Stimulated activated CD4-positive, alpha-beta T cell treated with anti-CD3 and anti-CD28 coated beads, Interleukin-1b, Interleukin-23, amount 100 ng/mL, for 24 hours (primary cell): Measurements from ENCODE around the gene COL23A1.
"Not testable (repeated sequence)": the region's sequence is repeated elsewhere in the genome, so short reads cannot be mapped to it uniquely, and the experiment has no call there.

Experiments used
- DNase-seq, 4 experiments: peaks; one replicate each; pipeline ENCODE4 v3.0.0-alpha.2; 2020; ENCODE audit warnings: low read depth in 4 of 4, low spot score in 1 of 4

Gene COL23A1

DNA sequence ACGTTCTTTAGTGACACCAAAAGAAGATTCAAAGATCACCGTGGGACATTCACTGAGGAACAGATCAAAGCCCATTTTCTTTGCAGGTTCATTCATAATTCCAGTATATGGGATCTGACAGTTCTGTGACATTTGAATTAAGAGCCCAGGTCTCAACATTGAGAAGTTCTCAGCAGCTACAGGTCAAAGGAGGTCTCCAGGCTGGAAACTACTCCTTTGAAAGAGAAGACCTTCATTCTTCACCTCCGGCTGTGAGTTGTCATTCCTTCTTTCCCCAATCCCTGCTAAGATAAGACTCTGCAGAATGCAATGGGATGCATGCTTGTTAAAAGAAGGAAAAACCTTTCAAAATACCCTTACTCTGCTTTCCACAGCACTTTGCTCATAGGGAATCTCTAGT, 79.0 kb downstream of the COL23A1 start:
- no peak for DNase-seq

GRCh38 chr5:178509491-178510057, 80.6 kb downstream of the COL23A1 start:
- DNase-seq, result no peak

- DNase-seq, result no peak
Observed at GRCh38 chr5:178507151-178507932, 82.9 kb downstream of the COL23A1 start.

- no peak for DNase-seq
Observed at GRCh38 chr5:178505639-178506407, 84.4 kb downstream of the COL23A1 start.

GRCh38 chr5:178504340-178504960, 85.7 kb downstream of the COL23A1 start:
- DNase-seq, result no peak

GRCh38 chr5:178502401-178503100, 87.6 kb downstream of the COL23A1 start:
- DNase-seq, result no peak

GRCh38 chr5:178499352-178499751, 90.8 kb downstream of the COL23A1 start:
- DNase-seq, result no peak

DNA sequence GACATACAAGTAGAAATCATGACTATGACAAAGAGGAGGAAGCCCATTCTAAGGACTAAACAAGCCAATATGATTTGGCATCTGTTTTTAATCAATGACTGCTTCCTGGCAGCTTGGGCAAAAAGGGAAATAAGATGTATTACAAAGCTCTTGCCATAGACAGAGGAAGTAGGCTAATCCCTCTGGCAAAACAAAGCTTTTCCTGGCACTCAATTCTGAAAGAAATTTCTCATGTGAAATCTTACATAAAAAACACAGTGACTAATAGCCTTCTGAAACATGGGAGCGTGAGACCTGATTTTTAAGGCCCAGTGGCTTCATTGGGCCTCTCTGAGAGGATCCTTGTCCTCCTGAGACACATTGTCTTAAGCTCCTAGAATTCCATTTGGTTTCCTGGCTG, 93.6 kb downstream of the COL23A1 start:
- DNase-seq, result no peak

DNA sequence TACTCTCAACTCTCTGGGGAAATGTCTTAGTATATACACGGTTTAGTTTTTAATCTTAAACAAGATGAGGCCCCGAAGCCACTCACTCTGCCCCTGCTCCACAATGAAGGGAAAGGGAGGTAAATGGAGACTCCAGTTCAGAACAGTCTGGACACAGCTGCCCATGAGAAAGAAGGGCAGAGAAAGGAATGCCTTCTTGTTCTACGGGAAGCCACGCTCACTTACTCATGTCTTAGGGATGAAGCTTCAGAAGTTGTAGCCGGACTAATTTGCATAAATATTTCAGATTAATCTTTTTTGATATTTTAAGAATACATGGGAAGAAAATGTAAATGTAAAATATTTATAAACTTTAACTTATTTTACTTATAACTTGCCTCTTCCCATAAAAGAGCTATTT, 94.0 kb downstream of the COL23A1 start:
- DNase-seq, result no peak

DNA sequence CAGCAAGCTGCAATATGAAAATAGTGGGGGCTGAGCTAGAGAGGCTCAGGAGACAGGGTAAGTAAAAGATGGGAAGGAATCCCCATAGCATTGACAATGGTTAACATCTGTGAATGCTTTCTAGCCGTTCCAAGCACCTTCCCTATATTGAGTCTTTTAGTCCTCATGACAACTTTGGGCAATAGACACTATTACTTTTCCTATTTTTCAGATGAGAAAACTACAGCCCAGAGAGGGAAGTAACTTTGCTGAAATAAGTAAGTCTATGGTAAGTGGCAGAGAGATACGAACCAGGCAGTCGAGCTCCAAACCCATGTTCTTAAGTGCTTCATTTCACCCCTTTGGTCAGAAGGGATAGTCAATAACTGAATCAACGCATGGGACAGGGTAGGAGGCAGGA, 94.5 kb downstream of the COL23A1 start:
- no peak for DNase-seq

DNA sequence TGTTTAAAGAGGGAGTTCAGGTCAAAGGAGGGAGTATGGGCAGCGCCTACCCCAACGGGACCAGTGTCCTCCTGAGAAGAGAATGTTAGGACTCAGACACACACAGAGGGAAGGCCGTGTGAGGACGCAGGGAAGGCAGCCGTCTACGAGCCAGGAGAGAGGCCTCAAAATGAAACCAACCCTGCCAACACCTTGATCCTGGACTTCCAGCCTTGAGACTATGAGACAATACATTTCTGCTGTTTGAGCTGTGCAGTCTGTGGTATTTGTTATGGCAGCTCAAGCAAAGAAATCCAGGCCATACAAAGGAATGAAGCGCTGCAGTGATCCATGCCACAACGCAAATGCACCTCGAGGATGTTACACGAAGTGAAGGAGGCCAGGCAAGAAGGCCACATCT, 97.9 kb downstream of the COL23A1 start:
- DNase-seq, result no peak

DNA sequence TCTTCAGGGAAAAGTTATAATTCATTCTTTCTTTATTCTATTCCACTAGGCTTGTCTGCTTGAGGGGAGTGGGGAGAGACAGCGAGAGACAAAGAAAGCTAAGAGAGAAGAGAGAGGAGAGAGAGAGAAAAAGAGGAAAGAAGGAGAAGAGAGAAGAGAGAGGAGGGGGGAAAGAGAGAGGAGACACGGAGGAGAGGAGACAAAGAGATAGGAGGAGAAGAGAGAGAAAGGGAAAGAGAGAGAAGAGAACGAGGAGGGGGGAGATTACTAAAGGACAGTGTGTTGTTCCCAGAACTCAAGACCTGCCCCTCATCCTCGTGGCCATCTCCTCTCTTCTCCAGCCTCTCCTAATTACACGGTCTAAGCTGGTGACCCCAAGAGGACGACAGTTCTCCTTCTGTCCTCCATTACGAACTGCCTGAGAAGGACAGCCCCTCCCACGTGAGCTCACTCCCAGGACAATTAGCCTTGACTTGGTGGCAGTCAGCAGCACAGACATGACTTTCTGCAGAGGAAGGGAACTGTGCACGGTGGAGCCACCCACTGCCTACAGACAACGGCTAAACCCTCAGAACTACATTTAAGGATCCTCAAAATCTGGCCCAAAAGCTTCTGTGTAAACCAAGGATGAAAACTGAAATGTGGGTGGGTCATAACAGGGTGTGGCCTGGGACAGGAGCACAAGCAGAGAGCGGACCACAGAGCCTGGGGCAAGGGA, 99.1 kb downstream of the COL23A1 start:
- DNase-seq, result no peak

- no peak for DNase-seq
Observed at GRCh38 chr5:178489271-178489976, 100.8 kb downstream of the COL23A1 start.

DNA sequence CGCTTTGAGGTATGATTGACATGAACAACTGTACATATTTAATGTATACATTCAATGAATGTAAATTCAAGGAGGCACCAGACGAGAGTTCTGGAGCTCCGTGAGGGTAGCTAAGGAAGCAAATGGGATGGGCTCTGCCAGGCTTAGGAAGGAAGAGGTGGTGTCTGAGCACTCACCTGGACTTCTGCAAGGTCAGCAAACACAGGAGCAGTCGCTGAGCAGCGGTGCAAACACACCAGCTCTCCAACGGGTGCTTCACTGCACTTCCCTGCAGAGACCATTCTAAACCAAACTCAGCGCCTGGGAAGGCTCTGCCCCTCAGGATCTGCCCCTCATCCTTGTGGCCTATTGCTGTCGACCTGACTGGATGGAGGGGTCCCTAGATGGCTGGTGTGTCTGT, 101.5 kb downstream of the COL23A1 start:
- no peak for DNase-seq

DNA sequence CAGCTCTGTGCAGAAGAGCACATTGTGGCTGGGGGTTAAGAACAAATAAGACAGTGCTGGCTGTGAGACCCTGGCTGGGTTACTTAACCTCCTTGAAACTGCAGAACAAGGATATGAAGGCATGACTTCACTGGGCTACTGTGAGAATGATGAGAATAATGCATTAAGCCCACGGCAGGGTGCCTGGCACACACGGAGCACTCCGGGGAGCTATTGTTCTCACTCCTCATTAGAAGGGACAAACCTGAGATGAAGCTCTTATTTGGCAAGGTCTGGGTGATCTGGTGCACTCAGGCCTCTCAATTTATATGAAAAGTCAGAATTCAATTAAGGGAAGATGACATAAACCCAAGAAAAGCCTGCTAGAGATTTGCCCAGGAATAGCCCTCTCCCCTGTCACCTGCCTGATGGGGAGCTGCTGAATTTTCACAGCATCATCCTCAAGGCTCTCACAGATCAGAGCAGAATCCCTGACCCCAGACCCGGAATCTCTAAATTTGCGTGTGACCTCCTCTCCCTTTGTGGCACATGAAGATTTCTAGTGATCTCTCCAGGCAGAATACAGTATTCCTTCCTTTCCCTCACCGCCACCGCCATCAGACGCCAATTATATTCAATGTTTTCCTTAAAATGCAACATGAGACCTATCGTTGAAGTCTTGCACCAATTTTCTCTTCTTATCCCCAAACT, 102.1 kb downstream of the COL23A1 start:
- no peak for DNase-seq

GRCh38 chr5:178486878-178487512, 103.2 kb downstream of the COL23A1 start:
- DNase-seq, result not testable (repeated sequence)

- no peak for DNase-seq
Observed at GRCh38 chr5:178486239-178486641, 104.0 kb downstream of the COL23A1 start.

DNA sequence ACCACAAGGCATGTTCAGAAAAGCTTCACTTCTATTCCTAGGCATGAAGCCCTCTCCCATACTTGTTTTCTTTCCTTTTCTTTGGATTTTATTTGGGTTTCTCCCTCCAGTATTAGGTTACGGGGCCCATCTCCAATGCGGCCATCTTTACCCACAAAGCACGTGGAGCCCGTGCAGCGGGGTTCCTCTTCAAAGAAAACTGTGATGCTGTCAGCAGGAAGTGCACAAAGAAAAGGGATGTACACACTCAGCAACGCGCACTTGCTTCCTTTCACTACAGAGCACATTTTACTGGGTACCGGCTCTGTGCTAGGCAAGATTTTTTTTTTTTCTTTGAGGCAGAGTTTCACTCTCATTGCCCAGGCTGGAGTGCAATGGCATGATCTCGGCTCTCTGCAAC, 106.6 kb downstream of the COL23A1 start:
- peak in 2 of 4 experiments; percentile 11 to 24 for DNase-seq

DNA sequence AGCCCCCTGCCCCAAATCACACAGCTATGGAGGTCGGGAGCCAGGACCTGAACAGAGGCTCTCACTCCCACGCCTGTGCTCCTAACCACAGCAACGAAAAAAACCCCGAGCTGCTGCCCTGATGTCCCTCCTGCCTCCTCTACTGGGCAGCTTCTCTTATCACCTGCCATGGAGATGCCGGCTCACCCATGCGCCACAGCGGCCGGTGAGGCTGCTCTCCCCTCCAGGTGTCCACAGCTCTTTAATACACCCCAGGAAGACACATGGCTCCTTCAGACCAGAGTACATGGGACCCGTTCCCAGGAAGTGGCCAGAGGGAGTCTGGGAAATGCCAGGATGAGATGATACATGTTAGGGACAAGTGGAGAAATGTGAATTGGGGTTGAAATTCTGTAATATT, 110.9 kb downstream of the COL23A1 start:
- no peak for DNase-seq
